Activated naive CD4-positive, alpha-beta T cell treated with anti-CD3 and anti-CD28 coated beads, Interleukin-2, amount 50 U/mL, for 16 hours (primary cell): ENCODE data around the gene POLDIP2.

Experiments
- DNase-seq: peaks from one replicate; pipeline ENCODE4 v3.0.0-alpha.2; 2020

POLDIP2 gene, protein sequence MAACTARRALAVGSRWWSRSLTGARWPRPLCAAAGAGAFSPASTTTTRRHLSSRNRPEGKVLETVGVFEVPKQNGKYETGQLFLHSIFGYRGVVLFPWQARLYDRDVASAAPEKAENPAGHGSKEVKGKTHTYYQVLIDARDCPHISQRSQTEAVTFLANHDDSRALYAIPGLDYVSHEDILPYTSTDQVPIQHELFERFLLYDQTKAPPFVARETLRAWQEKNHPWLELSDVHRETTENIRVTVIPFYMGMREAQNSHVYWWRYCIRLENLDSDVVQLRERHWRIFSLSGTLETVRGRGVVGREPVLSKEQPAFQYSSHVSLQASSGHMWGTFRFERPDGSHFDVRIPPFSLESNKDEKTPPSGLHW

DNA sequence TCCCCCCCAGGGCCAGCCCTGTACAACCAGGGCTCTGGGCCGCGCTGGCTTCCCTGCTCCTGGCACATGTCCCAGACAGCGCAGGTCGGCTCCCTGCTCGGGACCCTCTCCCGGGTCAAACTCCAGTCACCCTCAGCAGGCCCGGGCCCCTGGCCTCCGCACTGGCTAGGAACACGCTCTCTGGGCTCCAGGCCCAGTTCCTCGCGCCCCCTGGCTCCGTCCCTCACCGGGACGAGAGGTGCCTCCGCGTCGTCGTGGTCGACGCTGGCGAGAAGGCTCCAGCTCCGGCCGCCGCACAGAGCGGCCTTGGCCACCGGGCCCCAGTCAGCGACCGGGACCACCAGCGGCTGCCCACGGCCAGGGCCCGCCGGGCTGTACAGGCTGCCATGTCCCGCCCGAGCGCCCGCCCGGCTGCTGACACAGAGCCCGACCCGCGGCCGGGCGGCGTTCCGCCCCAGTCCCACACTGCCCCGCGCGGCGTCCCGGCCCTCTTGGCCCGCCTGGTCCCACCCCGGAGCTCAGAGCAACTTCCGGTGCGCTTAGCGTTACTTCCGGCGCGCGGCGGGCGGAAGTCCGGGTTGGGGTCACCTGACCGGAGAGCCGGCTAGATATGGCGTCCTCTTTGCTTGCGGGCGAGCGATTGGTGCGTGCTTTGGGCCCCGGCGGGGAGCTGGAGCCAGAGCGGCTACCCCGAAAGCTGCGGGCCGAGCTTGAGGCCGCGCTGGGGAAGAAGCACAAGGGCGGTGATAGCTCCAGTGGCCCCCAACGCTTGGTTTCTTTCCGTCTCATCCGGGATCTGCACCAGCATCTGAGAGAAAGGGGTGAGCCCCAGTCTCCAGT lies at the start of gene POLDIP2:
Gene POLDIP2 (minus strand): TSS at position 467 of the 840 bp plus-strand sequence. CDS start 79 bp downstream, at position 388.
- DNase-seq = peak; percentile 96

DNA sequence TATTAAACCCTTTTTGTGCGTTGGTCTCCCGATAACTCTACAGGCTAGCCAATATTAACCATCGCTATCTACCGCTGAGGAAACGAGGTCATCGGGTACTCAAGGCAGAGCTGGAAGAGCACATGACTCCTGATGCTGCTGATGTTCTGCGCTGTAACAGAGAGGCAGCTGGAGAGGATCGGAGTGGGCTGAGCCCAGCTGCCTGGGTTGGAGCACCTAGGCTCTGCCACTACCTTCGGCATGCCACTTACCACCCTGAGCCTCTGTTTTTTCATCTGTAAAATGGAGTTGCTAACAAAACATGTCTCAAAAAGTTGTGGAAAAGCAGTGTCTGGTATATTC lies 49.1 kb upstream of the POLDIP2 start:
- no peak for DNase-seq

DNA sequence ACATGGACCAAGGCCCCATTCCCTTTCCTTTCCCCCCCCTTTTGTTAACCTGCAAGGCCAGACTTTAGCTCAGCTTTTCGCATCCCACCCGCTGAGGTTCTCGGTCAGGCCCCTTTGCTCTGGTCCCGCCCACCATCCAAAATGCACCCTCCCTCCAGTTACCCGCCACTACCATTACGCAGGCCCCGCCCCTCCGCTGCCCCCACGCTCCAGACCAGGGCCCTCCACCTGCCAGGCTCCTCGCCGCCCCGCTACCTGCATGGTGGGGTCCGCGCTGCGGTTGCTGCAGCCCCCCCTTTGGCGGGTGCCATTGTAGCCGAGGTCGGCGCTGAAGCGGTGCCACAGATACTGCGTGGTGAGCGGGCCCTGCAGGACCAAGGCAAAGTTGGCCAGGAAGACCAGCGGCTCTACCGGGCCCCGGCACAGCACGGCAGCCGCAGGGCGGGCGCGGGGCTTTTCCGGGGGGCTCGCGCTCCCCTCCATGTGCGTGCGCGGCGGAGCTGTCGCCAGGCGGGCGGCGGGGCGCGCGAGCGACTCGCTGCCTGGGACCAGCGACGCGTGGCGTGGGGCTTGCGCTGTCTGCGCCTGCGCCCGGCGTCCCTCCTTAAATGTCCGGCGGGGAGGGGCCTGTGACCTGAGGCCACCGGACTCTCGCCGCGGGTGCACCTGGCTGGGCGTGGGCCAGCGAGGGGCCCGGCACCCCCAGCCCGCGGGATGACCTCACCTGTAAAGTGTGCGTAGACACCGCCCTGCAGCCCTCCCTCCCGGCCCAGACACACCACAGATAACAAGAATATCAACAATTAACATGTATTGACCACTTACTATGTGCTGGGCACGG lies 48.5 kb upstream of the POLDIP2 start, which contains the start of gene SLC46A1:
Gene SLC46A1 (minus strand): TSS at position 581 of the 841 bp plus-strand sequence. CDS start 98 bp downstream, at position 483.
- DNase-seq = peak; percentile 69

DNA sequence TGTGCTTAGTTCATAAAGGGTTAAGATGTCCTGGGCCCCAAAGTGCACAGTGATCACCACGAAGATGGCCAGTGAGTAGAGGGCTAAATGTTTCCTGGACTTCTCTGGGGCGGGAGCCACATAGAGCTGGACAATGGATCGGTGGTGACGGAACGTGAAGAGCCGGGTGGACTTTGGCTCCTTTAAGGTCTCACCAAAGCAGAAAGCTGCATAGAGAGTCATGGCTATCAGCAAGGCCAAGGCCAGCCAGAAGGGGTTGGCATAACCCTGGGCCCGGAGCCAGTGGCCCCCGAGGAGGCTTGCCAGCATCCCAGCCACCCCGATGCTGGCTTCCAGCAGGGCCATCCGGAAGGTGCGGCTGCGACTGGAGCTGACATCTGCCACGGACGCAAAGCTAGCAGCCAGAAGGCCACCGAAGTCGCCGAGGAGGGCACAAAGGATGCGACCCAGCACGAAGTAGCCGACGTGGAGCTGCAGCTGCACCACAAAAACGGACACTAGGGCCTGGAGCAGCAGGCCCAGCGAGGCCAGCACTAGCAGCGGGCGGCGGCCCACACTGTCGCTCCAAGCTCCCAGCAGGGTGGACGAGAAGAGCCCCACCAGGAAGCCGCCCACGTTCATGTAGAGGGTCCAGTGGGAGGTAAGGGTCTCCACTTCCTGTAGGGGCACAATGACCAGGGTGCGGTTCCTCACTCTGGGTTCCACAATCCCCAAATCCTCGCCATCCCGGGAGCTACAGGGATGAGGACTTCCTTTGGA lies 47.7 kb upstream of the POLDIP2 start:
- no peak for DNase-seq

DNA sequence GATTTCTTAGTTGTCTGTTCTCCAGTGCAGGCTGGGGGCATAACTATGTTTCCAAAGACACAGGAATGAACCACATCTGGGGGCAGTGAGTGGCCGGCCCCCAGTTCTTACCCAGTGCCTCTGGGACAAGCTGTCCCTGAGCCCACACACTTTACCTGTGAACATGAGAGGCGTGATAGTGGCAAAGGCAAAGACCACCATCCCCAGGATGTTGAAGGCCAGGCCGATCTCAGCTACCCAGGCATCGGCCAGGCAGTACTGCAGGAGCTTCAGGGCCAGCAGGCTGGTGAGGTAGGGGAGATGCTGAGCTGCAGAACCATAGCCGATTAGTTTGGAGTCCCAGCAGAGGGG lies 47.1 kb upstream of the POLDIP2 start:
- DNase-seq = no peak

DNA sequence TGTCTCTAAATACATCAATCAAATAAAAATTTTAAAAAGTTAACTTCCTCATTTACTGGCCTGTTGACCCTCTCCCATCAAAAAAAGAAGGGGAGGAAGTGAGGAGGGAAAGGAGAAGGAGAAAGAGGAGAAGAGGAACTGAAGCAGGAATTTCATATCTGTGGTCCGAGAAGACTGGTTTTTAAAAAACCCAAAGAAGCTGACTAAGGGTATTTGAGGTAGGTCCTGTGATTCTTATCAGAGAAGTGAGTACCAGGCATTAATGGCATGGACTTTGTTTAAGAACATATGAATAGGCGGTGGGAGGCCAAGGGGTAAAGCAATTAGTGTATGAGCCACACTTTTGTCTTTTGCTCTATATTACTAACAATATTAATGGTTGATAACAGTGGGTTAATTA lies 46.7 kb upstream of the POLDIP2 start:
- no peak for DNase-seq

DNA sequence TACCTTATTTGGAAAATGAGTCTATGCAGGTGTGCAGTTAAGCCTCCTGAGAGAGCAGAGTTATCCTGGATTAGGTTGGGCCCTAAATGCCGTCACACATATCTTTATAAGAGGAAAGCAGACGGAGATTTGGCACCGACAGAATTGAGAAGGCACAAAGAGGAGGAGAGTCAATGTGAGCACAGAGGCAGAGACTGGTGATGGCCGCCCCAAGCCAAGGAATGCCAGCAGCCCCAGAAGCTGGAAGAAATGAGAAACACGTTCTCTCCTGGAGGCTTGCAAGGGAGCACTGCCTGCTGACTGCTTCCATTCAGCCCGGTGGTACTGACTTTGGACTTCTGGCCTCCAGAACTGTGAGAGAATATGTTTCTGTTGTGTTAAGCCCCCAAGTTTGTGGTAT lies 45.5 kb upstream of the POLDIP2 start:
- DNase-seq = no peak

DNA sequence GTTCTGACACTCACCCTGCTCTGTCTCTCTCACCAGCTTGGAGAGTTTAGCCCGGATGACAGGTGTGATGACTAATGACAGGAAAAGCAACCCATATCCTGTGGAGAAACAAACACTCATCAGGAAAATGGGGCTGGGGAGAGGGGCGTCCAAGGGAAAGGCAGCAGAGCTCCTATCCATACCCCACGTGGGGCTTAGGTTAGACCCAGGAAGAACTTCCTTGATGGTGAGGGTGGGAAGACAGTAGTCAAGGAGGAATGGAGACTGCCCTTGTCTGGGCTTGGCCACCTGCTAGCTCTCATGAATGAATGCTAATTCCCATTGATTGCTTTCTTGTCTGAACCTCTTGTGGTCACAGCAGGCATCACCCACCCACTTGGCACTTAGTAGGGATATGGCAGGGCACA lies 44.9 kb upstream of the POLDIP2 start:
- no peak for DNase-seq

DNA sequence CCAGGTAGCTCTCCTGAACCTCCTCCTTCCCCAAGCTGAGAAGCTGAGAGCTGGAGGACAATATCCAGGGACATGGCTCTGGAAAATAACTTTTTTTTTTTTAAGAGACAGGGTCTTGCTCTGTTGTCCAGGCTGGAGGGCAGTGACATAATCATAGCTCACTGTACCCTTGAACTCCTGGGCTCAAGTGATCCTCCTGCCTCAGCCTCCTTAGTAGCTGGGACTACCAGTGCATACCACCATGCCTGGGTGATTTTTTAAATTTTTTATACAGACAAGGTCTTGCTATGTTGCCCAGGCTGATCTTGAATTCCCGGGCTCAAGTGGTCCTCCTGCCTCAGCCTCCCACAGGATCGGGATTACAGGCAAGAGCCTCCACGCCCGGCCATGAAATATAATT lies 42.5 kb upstream of the POLDIP2 start:
- no peak for DNase-seq

DNA sequence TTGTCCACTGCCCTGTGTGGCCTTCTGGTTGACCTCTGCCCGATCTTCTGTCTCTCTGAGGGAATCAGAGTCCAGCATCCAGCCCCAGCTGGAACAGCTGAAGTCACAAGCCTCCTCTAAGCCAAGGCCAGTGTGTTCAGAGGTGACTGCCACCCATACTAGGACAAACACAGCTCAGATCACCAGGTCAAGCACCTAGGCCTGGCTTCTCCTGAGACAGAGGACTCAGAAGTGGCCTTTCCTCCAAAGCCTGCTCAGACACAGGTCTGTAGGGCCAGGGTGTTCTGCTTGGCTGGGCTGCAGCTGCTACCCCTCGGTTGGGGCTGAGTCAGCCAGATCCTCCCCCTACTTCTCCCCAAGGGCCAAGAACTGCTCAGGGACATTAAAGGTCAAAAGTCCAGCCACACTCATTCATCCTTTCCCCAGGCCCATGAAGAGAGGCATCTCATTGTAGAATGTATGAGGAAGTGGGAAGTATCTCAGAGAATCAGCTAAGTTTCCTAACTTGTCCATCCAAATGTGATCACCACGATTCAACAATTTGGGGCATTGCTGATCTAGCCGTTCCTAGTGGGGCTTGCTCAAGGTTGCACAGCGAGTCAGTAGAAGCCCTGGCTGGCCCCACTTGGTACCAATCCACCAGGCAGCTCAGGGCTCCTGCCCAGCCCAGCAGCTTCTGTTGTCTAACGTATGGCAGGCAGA lies 41.1 kb upstream of the POLDIP2 start:
- DNase-seq = no peak

DNA sequence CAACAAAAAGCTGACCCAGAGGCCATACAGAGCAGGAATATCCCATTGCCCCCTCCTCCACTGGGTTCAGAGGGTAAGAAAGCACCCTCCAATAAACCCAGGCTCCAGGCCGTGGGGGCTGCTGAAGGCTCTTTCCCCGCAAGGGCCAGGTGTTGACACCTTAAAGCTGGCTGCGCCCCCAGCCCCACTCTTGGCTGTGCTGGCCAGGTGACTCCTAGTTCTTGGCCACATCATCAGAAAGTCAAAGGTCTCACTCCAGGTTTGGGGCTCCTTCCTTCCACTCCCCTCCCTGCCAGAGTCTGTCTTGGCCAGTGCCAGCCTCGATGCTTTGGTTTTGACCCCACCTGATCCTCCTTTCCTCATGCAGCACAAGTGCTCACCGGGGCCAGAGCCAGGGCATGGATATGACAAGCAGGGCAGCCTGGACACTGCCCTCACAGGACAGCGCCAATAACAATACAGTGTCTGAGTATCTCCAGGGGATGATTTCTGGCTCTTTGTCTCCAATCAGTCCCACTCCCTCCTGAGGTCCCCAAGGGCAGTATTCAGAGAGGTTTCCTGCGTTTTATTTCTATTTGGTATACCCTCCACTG lies 40.5 kb upstream of the POLDIP2 start:
- no peak for DNase-seq

DNA sequence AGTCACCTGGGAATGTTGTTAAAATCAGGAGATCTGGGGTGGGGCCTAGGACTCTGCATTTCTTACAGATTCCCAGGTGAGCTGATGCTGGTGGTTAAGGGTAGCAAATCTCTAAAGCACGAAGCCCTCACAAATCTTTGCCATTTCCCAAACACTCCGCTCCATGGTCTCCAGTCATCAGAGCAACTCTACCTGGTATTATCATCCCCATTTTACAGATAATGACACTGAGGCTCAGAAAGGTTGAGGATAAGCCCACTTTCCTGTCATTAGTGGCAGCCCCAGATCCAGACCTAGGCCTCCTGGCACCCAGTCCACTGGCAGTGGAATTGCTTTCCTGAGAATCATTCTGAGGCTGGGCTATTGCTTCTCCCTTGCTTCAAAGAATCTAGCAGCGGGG lies 39.9 kb upstream of the POLDIP2 start:
- DNase-seq = no peak

DNA sequence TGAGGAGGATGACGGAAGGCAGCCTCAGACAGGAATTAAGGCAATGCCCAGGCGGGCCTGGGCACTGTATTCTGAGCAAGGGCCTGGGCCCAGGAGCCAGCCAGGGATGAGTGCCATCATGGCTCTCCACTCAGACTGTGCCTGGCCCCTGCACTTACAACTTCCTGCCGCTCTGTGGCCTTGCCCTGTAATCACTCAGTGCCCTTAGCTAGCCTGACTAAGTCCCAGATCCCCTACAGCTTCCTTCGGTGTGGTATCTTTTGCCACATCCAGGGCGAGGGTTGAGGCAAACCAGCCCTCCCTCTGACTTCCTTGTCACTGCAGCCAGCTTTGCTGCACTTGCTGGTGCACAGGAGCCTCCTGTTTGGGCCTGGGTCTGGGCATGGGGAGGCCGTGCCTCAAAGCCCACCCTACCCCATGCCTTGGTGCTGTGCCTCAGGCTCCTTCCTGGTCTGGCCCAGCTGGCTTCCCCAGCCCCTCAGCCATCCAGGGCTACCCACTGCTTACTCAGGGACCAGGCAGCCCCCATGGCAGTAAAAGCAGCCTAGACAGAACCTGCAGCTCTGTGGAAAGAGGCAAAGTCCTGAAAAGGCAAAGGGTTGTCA lies 39.4 kb upstream of the POLDIP2 start:
- DNase-seq = no peak

DNA sequence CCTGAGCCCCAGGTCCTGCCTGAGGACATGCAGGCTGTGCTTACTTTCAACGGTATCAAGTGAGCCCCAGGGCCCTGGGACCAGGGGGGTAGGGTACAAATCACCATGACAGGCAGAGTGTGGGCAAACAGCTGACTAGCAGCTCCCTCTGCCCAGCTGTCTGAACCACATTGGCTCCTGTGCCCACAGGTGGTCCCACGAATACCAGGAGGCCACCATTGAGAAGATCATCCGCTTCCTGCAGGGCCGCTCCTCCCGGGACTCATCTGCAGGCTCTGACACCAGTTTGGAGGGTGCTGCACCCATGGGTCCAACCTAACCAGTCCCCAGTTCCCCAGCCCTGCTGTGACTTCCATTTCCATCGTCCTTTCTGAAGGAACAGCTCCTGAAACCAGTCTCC lies 38.6 kb upstream of the POLDIP2 start:
- no peak for DNase-seq

DNA sequence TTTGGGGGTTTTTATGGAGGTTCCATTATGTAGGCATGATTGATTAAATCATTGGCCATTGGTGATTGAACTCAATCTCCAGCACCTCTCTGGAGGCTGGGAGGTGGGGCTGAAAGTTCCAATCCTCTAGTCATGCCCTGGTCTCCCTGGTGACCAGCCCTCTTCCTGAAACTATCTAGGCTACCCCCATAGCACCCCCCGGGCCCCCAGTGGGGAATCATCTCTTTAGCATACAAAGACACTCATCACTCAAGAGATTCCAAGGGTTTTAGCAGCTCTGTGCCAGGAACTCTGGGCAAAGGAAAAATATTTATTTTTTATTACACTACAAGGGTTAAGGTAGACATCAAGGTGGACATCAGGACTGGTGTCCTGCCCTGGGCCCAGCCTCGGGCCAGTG lies 38.1 kb upstream of the POLDIP2 start:
- DNase-seq = no peak

DNA sequence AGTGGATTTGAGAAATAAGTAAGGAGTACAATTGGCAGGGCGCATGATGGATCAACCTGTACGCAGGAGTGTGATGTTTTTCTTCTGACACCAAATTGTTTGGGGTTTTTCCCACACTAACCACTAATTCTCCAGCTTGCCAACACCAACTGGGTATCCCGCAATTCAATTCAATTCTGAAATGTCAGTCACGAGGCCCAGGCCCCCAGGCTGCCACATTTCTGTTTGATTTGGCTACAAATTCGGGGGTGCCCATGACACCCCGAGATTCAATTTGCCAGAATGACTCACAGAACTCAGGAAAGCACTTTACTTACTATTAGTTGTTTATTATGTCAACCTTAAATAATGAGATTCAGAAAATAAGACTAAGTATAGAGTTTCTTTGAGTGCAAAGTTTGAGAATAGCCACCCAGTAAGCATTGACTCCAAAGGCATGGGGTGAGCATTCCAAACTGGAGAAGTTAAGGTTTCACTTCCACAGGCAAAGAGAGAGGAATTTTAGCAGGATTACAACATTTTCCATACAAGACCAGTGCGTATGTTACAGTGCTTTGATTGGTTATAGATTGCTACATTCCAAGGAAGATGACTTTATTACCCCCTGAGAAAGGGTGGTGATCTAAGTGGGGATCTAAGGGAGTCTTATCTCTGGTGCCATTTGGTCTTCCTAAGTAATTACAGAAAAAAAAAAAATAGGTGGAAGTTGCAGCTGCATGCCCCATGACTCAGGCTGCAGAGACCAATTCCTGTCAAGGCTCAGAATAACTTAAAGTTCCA lies 37.2 kb upstream of the POLDIP2 start:
- no peak for DNase-seq

DNA sequence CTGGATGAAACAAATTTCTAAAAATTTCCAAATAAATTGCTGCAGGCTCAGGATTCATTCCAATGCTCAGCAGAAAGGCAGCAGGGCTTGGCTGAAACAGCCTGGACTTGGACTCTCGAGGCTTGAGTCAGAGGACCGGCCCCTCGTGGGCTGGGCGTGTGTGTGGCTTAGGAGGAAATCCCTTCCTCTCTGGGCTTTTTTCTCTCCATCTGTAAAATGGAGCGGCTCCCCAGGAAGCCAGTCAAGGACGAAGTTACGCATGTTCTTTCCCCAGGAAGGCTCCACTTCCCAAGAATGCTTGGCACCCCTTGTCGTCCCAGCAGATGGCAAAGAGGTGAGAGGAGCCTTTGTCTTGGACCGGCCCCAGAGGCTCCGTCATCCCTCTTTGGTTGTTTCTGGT lies 35.2 kb upstream of the POLDIP2 start:
- no peak for DNase-seq

DNA sequence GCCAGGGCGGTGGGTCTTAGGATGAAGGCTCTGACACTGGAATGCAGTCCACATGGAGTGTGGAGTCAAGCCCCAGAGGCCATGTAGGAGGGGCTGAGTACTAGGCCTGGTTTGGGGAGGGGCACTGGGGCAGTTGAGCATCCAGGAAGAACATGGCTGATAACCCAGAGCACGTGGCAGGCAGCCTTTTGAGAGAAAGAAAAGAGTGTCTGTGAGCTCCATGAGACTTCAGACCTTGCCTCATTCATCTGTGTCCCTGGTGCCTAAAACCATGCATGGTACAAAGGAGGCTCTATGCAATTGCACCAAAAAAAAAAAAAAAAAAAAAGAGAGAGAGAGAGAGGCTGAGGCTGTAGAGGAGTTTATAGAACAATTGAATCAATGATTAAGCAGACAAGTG lies 34.1 kb upstream of the POLDIP2 start:
- no peak for DNase-seq

DNA sequence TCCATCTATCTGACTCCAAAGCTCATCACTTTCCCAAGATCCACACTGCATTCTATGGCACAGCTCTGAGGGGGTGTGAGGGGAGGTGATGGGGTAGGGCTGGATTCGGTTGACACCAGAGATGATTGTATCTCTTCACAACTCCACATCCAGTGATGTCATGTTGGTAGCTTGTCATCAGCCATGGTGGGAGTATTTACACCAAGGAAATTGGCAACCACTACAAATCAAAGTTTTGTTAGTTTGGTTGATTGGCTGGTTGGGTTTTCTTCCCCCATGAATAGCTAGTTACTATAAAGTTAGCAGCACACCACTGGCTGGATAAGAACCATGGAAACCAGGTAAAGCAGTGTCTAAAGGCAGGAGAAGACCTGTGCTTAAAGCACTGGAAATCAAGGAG lies 33.7 kb upstream of the POLDIP2 start:
- no peak for DNase-seq

DNA sequence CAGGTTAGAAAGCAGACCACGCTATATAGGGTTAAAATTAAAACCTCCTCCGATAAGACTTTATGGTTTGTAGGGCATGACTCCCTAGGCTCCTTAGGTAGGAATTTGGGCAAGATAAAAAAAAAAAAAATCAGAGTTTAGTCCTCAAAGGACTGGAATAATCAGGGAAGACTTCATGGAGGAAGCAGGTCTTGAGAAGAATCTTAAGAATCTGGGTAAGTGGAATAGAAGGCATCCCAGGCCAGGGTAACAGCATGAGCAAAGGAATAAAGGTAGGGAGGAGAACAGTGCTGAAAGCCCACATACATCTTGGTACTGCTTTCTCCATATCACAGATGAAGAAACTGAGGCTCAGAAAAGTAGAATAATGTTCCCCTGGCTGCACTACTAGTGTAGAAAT lies 33.2 kb upstream of the POLDIP2 start:
- DNase-seq = no peak
